Astrocyte (in vitro differentiated cells and primary cell): ENCODE results near the gene PPRC1.

Experiments used
- CTCF ChIP-seq: IDR thresholded peaks from 2 replicates; pipeline ENCODE4 v1.5.1; 2011; ENCODE audit warnings: low read depth, mild to moderate bottlenecking, inconsistent platforms, low read length, moderate library complexity; ENCODE audit not compliant: insufficient read depth
- EZH2 ChIP-seq: IDR thresholded peaks from 2 replicates; pipeline ENCODE4 v1.6.1; 2012; ENCODE audit warnings: mild to moderate bottlenecking, low read length, inconsistent platforms; ENCODE audit not compliant: insufficient read depth

GRCh38 chr10:102131286-102132170, 1.3 kb upstream of the PPRC1 start:
- TF ChIP-seq CTCF, result no peak
- TF ChIP-seq EZH2, result no peak
